ENCODE results near the gene UGGT2. TPM values are rescaled to one million over a fixed set of nuclear protein-coding genes. Genes with fewer than 3 reads are reported as not detected.
"Not testable (repeated sequence)": the region's sequence is repeated elsewhere in the genome, so short reads cannot be mapped to it uniquely, and the experiment has no call there.

UGGT2 gene
- total and polyA plus RNA-seq, 7 donors: 1.2 to 40.2 (median 32.7) TPM

DNA sequence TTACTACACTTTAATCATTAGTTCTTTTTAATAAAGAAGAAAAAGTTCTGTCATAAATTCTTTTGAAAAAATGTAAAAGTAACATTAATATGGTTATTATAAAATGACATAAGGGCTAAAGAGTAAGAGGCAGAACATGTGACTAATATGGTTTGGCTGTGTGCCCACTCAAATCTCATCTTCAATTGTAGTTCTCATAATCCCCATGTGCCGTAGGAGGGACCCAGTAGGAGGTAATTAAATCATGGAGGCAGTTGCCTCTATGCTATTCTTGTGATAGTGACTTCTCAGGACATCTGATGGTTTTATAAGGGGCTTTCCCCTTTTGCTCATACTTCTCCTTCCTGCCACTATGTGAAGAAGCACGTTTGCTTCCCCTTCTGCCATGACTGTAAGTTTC lies 104.5 kb downstream of the UGGT2 start:
- no peaks in the 10 kb centered on the region for H3K27me3 ChIP-seq
- TF ChIP-seq POLR2AphosphoS5 (IDR thresholded peaks at IDR 0.05): no peak
- no peak for TF ChIP-seq EP300 (IDR thresholded peaks at IDR 0.05)
- no peak for TF ChIP-seq POLR2A (IDR thresholded peaks at IDR 0.05)
- TF ChIP-seq, protein P1, sequence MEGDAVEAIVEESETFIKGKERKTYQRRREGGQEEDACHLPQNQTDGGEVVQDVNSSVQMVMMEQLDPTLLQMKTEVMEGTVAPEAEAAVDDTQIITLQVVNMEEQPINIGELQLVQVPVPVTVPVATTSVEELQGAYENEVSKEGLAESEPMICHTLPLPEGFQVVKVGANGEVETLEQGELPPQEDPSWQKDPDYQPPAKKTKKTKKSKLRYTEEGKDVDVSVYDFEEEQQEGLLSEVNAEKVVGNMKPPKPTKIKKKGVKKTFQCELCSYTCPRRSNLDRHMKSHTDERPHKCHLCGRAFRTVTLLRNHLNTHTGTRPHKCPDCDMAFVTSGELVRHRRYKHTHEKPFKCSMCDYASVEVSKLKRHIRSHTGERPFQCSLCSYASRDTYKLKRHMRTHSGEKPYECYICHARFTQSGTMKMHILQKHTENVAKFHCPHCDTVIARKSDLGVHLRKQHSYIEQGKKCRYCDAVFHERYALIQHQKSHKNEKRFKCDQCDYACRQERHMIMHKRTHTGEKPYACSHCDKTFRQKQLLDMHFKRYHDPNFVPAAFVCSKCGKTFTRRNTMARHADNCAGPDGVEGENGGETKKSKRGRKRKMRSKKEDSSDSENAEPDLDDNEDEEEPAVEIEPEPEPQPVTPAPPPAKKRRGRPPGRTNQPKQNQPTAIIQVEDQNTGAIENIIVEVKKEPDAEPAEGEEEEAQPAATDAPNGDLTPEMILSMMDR (IDR thresholded peaks at IDR 0.05): no peak
- WGBS, 2 donors: 66 to 69% methylated on average over 2 of the region's 2 CpGs
- intact Hi-C loops (cut with DNase I): no loop called here
- H3K27ac ChIP-seq: no peak overlapping the region
- peaks cover 0 to 25% (median 3%) of the 10 kb centered on the region in 4 donors for H3K36me3 ChIP-seq
- no peaks in the 10 kb centered on the region for H3K9me3 ChIP-seq
- no peak overlapping the region for H3K4me3 ChIP-seq
- DNase-seq: no peak
- H3K4me1 ChIP-seq: no peaks in the 10 kb centered on the region

DNA sequence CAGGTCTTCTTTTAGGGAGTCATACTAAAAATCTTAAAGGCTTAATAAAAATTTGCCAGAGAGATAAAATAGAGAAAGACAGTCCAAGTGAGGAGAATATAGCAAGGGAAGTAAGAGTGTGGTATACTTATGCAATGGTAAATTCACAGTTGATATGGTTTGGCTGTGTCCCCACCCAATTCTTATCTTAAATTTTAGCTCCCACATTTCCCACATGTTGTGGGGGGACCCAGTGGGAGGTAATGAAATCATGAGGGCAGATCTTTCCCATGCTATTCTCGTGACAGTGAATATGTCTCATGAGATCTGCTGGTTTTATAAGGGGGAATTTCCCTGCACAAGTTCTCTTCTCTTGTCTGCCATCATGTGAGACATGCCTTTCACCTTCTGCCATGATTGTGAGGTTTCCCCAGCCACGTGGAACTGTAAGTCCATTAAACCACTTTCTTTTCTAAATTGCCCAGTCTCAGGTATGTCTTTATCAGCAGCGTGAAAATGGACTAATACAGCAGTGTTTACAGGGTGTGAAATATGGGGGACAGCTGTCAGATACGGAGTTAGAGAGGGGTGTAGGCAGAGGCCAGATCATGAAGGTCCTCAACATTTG lies 115.4 kb downstream of the UGGT2 start:
- H3K36me3 ChIP-seq: peaks cover 3 to 65% (median 24%) of the 10 kb centered on the region in 4 donors
- 86 to 88% methylated on average over 4 of the region's 4 CpGs for WGBS, 2 donors
- no peak for TF ChIP-seq POLR2A (IDR thresholded peaks at IDR 0.05)
- TF ChIP-seq, protein P1 (IDR thresholded peaks at IDR 0.05): no peak
- TF ChIP-seq POLR2AphosphoS5 (IDR thresholded peaks at IDR 0.05): no peak
- no peak for TF ChIP-seq EP300 (IDR thresholded peaks at IDR 0.05)
- H3K27ac ChIP-seq: no peak overlapping the region
- H3K4me1 ChIP-seq: no peaks in the 10 kb centered on the region
- no peaks in the 10 kb centered on the region for H3K27me3 ChIP-seq
- intact Hi-C loops (cut with DNase I): no loop called here
- no peak overlapping the region for H3K4me3 ChIP-seq
- no peak for DNase-seq
- H3K9me3 ChIP-seq: no peaks in the 10 kb centered on the region

DNA sequence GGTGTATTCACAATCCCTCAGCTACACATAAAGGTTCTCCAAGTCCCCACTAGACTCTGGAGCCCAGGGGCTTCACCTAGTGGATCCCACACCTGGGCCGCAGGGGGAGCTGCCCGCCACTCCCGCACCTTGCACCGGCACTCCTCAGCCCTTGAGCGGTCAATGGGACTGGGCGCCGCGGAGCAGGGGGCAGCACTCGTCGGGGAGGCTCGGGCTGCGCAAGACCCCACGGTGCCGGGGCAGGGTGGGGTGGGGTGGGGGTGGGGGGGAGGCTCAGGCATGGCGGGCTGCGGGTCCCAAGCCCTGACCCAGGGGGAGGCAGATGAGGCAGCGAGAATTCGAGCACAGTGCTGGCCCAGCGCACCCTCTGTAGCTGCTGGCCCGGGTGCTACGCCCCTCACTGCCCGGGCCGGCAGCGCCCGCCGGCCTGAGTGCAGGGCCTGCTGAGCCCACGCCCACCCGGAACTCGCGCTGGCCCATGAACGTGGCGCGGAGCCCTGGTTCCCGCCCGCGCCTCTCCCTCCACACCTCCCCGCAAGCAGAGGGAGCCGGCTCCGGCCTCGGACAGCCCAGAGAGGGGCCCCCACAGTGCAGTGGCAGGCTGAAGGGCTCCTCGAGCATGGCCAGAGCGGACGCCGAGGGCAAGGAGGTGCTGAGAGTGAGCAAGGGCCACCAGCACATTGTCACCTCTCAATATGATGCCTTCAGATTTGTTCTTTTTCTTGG lies 121.7 kb downstream of the UGGT2 start:
- 91 to 95% methylated on average over 44 of the region's 44 CpGs for WGBS, 2 donors
- H3K27ac ChIP-seq: no peak overlapping the region
- H3K27me3 ChIP-seq: no peaks in the 10 kb centered on the region
- peaks cover 3 to 37% (median 14%) of the 10 kb centered on the region in 4 donors for H3K36me3 ChIP-seq
- intact Hi-C loops (cut with DNase I): no loop called here
- no peaks in the 10 kb centered on the region for H3K9me3 ChIP-seq
- no peak overlapping the region for H3K4me3 ChIP-seq
- DNase-seq: no peak
- no peaks in the 10 kb centered on the region for H3K4me1 ChIP-seq
- TF ChIP-seq EP300 (IDR thresholded peaks at IDR 0.05) (no peak), POLR2A (IDR thresholded peaks at IDR 0.05) (no peak), POLR2AphosphoS5 (IDR thresholded peaks at IDR 0.05) (no peak)
- TF ChIP-seq, protein P1 (IDR thresholded peaks at IDR 0.05): no peak

DNA sequence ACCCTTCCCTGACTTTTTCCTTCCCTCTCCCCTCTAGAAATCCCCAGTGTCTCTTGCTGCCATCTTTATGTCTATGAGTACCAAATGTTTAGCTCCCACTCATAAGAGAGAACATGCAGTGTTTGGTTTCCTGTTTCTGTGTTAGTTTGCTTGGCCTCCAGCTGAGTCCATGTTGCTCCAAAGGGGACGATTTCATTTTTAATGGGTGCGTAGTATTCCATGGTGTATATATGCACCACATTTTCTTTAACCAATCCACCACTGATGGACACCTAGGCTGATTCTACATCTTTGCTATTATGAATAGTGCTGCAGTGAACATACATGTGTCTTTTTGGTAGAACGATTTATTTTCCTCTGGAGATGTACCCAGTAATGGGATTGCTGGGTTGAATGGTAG lies 123.8 kb downstream of the UGGT2 start:
- intact Hi-C loops (cut with DNase I): no loop called here
- Histone ChIP-seq H3K27me3 (no peaks in the 10 kb centered on the region), H3K9me3 (no peaks in the 10 kb centered on the region), H3K36me3 (peaks cover 0 to 16% (median under 1%) of the 10 kb centered on the region in 4 donors), H3K4me3 (no peak overlapping the region), H3K4me1 (no peaks in the 10 kb centered on the region), H3K27ac (no peak overlapping the region)
- DNase-seq: no peak
- WGBS, 2 donors: 93 to 97% methylated on average over 3 of the region's 3 CpGs
- TF ChIP-seq POLR2A (IDR thresholded peaks at IDR 0.05) (no peak), EP300 (IDR thresholded peaks at IDR 0.05) (no peak), POLR2AphosphoS5 (IDR thresholded peaks at IDR 0.05) (no peak)
- TF ChIP-seq, protein P1 (IDR thresholded peaks at IDR 0.05): no peak

DNA sequence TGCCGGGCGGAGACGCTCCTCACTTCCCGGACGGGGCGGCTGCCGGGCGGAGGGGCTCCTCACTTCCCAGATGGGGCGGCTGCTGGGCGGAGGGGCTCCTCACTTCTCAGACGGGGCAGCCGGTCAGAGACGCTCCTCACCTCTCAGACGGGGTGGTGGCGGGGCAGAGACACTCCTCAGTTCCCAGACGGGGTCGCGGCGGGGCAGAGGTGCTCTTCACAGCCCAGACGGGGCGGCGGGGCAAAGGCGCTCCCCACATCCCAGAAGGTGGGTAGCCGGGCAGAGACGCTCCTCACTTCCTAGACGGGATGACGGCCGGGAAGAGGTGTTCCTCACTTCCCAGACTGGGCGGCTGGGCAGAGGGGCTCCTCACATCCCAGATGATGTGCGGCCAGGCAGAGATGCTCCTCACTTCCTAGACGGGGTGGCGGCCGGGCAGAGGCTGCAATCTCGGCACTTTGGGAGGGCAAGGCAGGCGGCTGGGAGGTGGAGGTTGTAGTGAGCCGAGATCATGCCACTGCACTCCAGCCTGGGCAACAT lies 124.8 kb downstream of the UGGT2 start:
- H3K4me1 ChIP-seq; H3K27ac ChIP-seq; H3K27me3 ChIP-seq; intact Hi-C loops (cut with DNase I); H3K36me3 ChIP-seq; H3K4me3 ChIP-seq; H3K9me3 ChIP-seq; DNase-seq: not testable (repeated sequence)
- 89 to 95% methylated on average over 36 of the region's 36 CpGs for WGBS, 2 donors
